Fibroblast of mammary gland (primary cell): ENCODE measurements around the gene LCNL1.

Experiments
- DNase-seq: peaks from one replicate; pipeline ENCODE4 v3.0.0-alpha.2; 2010; ENCODE audit warnings: low read depth
- H3K4me3 ChIP-seq: 2 replicates; pipeline ENCODE4 v1.5.1; 2011; ENCODE audit warnings: low read depth, mild to moderate bottlenecking, low read length, moderate library complexity; ENCODE audit not compliant: control insufficient read depth
- CTCF ChIP-seq: conservative IDR thresholded peaks from 2 replicates; pipeline ENCODE4 v1.5.1; 2011; ENCODE audit warnings: low read depth, low read length, inconsistent platforms; ENCODE audit not compliant: control insufficient read depth, insufficient read depth

Gene LCNL1

DNA sequence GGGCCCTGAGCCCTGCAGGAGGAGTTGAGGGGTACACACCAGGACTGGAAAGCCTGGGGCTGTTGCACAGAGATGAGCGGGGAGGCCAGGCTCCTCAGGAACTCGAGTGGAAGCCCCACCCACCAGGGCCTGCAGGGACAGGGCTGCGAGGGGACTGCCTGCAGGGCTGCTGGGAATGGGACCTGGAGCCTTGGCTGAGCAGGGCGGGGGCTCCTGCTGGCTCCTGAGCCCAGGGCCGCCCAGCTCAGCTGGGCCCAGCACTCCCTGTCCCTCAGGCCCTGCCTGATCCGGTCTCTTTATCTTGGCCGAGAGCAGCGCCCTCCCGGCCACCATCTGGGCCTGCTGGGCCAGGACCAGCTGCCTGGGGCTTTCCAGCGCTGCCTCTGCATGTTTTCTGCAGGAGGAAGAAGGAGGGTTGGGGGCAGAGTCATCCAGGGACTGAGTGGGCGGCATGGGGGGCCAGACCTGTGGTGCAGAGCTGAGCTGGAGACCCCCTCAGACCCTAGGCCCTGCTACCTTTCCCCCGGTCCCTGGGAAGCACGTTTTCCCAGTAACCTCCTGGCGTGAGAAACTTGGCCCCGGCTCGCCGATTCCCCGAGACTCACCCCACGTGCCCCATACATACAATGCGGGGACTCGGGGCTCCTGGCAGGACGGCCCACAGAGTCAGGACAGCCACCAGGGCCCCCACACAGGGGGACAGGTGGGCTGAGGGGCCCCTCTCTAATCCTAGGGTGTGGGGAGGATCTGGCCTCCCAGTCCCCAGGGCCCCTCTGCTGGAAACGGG lies 21.3 kb upstream of the LCNL1 start:
- DNase-seq: no peak

DNA sequence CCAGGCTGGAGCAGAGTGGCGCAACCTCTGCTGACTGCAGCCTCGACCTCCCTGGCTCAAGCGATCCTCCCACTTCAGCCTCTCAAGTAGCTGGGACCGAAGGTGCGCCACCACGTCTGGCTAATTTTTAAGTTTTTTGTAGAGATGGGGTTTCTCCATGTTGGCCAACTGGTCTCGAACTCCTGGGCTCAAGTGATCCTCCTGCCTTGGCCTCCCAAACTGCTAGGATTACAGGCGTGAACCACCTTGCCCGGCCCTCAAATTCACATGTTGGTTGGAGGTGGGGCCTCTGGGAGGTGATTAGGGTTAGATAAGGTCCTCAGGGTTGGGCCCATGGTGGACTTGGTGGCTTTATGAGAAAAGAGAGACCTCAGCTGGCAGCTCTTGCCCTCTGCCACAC lies 20.6 kb upstream of the LCNL1 start:
- no peak overlapping the region for H3K4me3 ChIP-seq
- no peak for TF ChIP-seq CTCF
- no peak for DNase-seq

More for the DNA sequence above, 21.3 kb upstream of the LCNL1 start:
- TF ChIP-seq CTCF: no peak
- no peak overlapping the region for H3K4me3 ChIP-seq

DNA sequence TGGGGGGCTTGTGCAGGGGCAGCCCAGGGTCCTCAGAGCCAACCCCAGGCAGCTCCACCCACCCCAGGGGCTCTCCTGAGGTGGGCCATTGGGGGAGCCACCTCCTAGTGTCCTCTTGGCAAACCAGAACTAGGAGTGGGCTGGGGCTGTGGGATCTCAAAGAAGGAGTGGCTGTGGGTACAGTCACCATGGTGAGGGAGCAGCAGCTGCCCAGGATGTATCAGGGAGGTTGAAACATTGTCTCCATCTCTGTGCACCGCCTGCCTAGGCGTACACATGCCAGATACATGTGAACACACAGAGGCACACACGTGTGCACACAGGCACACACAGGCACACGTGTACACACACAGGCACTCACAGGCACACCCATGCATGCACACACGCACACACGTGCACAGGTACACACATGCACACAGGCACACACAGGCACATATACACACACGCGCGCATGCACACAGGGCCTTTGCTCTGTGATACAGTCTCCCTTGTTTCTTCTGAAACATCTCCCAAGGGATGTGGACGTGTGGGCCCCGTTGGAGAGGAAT lies 20.0 kb upstream of the LCNL1 start:
- DNase-seq: no peak
- no peak overlapping the region for H3K4me3 ChIP-seq
- TF ChIP-seq CTCF: no peak

- no peak for TF ChIP-seq CTCF
- no peak overlapping the region for H3K4me3 ChIP-seq
- DNase-seq: no peak
Measured at GRCh38 chr9:136963341-136963740, 19.5 kb upstream of the LCNL1 start.

DNA sequence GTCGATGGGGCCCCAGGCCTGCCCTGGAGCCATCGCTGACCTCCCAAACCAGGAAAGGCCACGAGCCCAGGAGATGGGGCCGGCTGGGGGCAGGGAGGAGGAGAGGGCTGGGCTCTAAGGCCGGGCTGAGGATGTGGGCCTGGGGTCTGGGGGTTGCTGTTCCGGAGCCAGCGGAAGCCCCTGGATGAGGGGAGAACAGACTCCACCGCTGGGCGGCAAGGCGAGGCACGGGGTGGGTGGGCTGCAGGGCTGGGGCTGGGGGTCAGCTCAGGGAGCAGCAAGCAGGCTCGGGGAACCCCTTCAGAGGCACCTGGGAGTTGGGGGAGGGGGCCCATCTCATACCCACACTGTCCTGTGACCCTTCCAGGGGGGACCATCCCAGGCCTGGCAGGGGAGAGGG lies 19.0 kb upstream of the LCNL1 start:
- DNase-seq: no peak
- TF ChIP-seq CTCF: no peak
- H3K4me3 ChIP-seq: no peak overlapping the region

DNA sequence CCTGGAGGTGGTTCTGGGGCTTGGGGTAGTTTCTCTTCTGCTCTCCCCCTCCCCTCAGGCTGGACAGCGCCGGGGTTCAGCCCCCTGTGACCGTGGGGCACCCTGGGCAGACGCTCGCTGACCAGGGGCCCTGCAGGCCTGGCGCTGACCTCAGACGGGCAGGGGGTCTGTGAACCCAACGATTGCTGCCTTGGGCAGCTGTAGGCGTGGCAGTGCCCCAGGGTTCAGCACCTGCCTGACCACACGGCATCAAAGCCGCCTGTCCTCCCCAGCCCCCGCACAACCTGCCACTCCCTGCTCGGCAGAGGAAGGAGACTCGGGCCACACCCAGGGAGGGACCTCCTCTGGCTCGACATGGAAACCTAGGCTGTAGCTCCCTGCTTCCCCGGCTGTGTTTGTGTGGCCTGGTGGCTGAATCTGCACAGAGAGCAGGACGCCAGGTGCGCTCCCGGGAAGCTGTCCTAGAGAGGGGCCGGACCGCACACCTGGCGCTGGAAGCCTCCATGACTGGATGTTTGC lies 18.6 kb upstream of the LCNL1 start:
- no peak for DNase-seq
- H3K4me3 ChIP-seq: no peak overlapping the region
- TF ChIP-seq CTCF: no peak
